GM13976 (cell line): ENCODE measurements around the gene FGFRL1.
A peak's percentile ranks its signal among the peaks of the same experiment; 100 is the strongest.

Experiments
- DNase-seq: peaks from one replicate; pipeline ENCODE4 v3.0.0; 2012; ENCODE audit warnings: low spot score
- CTCF ChIP-seq: IDR thresholded peaks from 2 replicates; pipeline ENCODE4 v1.5.1; 2012; ENCODE audit warnings: borderline replicate concordance, mild to moderate bottlenecking; ENCODE audit not compliant: insufficient read depth; ENCODE audit errors: extremely low read depth, missing control alignments, control extremely low read depth
- in situ Hi-C: fragments of 300-500 bp; cut with MboI; formaldehyde crosslinking; loops from one replicate; pipeline ENCODE4 v1.12.0; 2022; ENCODE audit warnings: low sequenced_read_pairs, mixed read lengths, inconsistent platforms; ENCODE audit not compliant: unreplicated experiment

The FGFRL1 gene

GRCh38 chr4:1011022-1011665 is at the start of gene FGFRL1:
Gene FGFRL1 (plus strand): TSS chr4:1011626. CDS start chr4:1012486, 860 bp downstream.
- DNase-seq: peak; percentile 94

GRCh38 chr4:962231-963208 is 48.9 kb upstream of the FGFRL1 start:
- in situ Hi-C loops: no loop called here
- DNase-seq: no peak
- no peak for TF ChIP-seq CTCF

More at GRCh38 chr4:1011022-1011665, at the start of gene FGFRL1:
- TF ChIP-seq CTCF: no peak
- in situ Hi-C loops: no loop called here

GRCh38 chr4:963276-964225 is 47.9 kb upstream of the FGFRL1 start:
- no peak for TF ChIP-seq CTCF
- no peak for DNase-seq
- in situ Hi-C loops: no loop called here

GRCh38 chr4:964346-965025 is 46.9 kb upstream of the FGFRL1 start:
- in situ Hi-C loops: no loop called here
- TF ChIP-seq CTCF: no peak
- no peak for DNase-seq

- no peak for DNase-seq
- TF ChIP-seq CTCF: no peak
- in situ Hi-C loops: no loop called here
Measured at GRCh38 chr4:965048-965765, 46.2 kb upstream of the FGFRL1 start.
